Kidney epithelial cell (primary cell): ENCODE data around the gene TOR1AIP2. TPM values are rescaled to one million over a fixed set of nuclear protein-coding genes. Genes with fewer than 3 reads are reported as not detected.

Experiments
- DNase-seq: peaks from one replicate; pipeline ENCODE4 v3.0.0-alpha.2; 2010; ENCODE audit warnings: low read depth
- H3K27me3 ChIP-seq: 2 replicates; pipeline ENCODE4 v1.6.0; 2011; ENCODE audit warnings: low read length; ENCODE audit not compliant: control insufficient read depth, insufficient read depth
- H3K36me3 ChIP-seq: 2 replicates; pipeline ENCODE4 v1.5.1; 2011; ENCODE audit warnings: low read length; ENCODE audit not compliant: control insufficient read depth, insufficient read depth
- H3K4me3 ChIP-seq: 2 replicates; pipeline ENCODE4 v1.5.1; 2011; ENCODE audit warnings: low read depth, mild to moderate bottlenecking, control low read depth, low read length
- total RNA-seq: library from RNA; depleted of rRNA; stranded (reverse); fragments of >200 nt; gene quantifications from 2 replicates; pipeline ENCODE4 v1.2.3, GENCODE V29; 2015
- TF ChIP-seq, protein P1 (sequence below): IDR thresholded peaks from 2 replicates; pipeline ENCODE4 v1.5.1; 2011; ENCODE audit warnings: mild to moderate bottlenecking, moderate library complexity, low read length, control low read depth, inconsistent platforms; ENCODE audit not compliant: insufficient read depth, poor library complexity, severe bottlenecking

The TOR1AIP2 gene
- total RNA-seq, 1 donor from 2014 or later, result 64.1 TPM

DNA sequence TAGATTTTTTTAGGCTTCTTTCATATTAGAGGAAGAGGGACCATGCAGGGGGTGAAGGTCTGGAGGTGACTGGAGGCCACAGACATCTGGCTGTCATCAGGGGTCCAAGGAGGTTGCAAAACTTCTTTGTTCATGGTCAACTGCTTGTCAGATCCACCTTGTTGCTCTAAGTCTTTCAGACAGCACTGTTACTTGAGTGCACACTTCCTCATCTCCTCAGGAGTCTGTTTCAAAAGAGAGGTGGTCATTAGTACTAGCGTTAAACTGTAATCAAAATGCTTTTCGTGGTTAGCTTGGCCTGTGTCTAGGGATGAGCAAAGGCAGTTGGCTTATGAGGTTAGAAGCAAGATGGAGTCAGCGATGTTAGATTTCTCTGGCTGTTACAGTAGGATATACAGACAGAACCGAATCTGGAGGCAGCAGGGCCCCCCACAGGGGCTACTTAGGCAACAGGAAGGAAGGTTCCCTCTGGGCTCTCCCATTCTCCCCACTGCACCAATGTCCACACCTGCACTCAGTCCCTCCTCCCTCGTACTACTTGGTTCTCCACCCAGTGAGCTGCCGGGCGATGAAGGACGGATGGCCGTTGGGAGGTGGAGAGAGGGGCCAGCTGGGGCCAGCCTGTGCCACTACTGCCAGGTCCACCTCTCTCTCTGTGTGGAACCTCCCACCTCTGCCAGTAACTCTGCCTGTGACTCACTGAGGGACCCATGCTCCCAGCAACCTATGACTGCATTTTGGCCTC, 57.2 kb downstream of the TOR1AIP2 start:
- Histone ChIP-seq H3K4me3 (no peak overlapping the region), H3K27me3 (no peaks in the 10 kb centered on the region), H3K36me3 (no peaks in the 10 kb centered on the region)
- TF ChIP-seq, protein P1, sequence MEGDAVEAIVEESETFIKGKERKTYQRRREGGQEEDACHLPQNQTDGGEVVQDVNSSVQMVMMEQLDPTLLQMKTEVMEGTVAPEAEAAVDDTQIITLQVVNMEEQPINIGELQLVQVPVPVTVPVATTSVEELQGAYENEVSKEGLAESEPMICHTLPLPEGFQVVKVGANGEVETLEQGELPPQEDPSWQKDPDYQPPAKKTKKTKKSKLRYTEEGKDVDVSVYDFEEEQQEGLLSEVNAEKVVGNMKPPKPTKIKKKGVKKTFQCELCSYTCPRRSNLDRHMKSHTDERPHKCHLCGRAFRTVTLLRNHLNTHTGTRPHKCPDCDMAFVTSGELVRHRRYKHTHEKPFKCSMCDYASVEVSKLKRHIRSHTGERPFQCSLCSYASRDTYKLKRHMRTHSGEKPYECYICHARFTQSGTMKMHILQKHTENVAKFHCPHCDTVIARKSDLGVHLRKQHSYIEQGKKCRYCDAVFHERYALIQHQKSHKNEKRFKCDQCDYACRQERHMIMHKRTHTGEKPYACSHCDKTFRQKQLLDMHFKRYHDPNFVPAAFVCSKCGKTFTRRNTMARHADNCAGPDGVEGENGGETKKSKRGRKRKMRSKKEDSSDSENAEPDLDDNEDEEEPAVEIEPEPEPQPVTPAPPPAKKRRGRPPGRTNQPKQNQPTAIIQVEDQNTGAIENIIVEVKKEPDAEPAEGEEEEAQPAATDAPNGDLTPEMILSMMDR, result no peak
- DNase-seq, result no peak

- H3K36me3 ChIP-seq, result no peaks in the 10 kb centered on the region
- TF ChIP-seq, protein P1, result no peak
- peaks cover 4% of the 10 kb centered on the region for H3K27me3 ChIP-seq
- no peak overlapping the region for H3K4me3 ChIP-seq
- no peak for DNase-seq
Observed at GRCh38 chr1:179818743-179819173, 58.8 kb downstream of the TOR1AIP2 start.

- no peaks in the 10 kb centered on the region for H3K36me3 ChIP-seq
- TF ChIP-seq, protein P1, result no peak
- H3K27me3 ChIP-seq, result peaks cover 9% of the 10 kb centered on the region
- DNase-seq, result no peak
- no peak overlapping the region for H3K4me3 ChIP-seq
Observed at GRCh38 chr1:179818260-179818659, 59.3 kb downstream of the TOR1AIP2 start.

DNA sequence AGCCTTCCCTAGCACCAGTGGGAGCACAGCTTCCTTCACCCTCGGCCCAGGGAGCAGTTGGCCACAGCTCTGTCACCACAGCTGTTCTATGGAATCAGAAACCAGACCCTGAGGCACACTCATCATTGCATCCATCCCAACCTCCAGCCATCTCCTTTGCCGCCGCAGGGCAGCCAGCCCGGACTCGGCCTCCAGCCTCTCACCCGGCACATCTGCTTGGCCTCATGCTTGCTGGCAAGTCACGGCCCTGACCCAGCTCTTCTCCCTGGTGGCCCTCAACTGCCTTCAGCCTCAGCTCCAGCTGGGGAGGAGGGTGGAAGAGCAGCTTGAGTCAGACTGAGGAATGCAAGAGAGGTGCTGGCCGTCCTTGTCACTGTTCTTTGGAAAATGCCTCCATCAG, 59.8 kb downstream of the TOR1AIP2 start:
- H3K36me3 ChIP-seq, result no peaks in the 10 kb centered on the region
- TF ChIP-seq, protein P1, result no peak
- no peak for DNase-seq
- no peak overlapping the region for H3K4me3 ChIP-seq
- peaks cover 12% of the 10 kb centered on the region for H3K27me3 ChIP-seq

GRCh38 chr1:179817056-179817455, 60.5 kb downstream of the TOR1AIP2 start:
- TF ChIP-seq, protein P1, result no peak
- Histone ChIP-seq H3K27me3 (peaks cover 17% of the 10 kb centered on the region), H3K36me3 (no peaks in the 10 kb centered on the region), H3K4me3 (no peak overlapping the region)
- no peak for DNase-seq
